ENCODE results near the gene MTFR2.

DNA sequence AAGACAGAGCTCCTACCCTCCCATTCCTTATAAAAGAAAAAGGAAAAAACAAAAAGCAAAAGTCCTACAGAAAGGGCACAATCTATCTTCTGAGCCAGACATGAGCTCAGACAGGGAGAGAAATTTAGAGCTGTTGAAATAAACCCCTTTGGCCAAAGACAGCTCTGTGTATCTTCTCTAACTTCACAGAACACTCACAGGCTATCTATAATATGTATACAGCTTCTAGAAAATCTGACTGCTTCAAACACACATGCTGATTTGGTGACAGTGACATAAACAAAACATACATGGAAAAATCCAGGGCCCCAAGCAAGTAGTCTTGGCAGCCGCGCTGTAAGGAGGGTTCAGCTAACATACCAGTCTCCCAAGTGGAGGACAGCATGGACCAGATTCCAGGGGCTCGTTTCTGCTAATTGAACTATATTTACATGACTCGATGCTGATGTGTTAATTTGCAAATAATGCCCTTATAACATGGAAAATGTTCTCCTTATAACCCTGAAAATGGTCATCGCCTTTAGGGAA lies 37.0 kb downstream of the MTFR2 start:
- TF ChIP-seq, protein P1, sequence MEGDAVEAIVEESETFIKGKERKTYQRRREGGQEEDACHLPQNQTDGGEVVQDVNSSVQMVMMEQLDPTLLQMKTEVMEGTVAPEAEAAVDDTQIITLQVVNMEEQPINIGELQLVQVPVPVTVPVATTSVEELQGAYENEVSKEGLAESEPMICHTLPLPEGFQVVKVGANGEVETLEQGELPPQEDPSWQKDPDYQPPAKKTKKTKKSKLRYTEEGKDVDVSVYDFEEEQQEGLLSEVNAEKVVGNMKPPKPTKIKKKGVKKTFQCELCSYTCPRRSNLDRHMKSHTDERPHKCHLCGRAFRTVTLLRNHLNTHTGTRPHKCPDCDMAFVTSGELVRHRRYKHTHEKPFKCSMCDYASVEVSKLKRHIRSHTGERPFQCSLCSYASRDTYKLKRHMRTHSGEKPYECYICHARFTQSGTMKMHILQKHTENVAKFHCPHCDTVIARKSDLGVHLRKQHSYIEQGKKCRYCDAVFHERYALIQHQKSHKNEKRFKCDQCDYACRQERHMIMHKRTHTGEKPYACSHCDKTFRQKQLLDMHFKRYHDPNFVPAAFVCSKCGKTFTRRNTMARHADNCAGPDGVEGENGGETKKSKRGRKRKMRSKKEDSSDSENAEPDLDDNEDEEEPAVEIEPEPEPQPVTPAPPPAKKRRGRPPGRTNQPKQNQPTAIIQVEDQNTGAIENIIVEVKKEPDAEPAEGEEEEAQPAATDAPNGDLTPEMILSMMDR (optimal IDR thresholded peaks at IDR 0.05 in 1 of 3, IDR thresholded peaks at IDR 0.05 in 1 of 3, conservative IDR thresholded peaks at IDR 0.05 in 1 of 3; ENCODE audit: extremely low read depth in 1 of 3, insufficient read depth in 2 of 3, low read length in 3 of 3), result no peak
- TF ChIP-seq EZH2 (IDR thresholded peaks at IDR 0.05; ENCODE audit: low read length), result no peak

Data from keratinocyte (primary cell).